Liver (tissue), 3 donors: Measurements from ENCODE around the gene NFIA.

Source experiments
- FOXA1 ChIP-seq: IDR thresholded peaks from 2 replicates; pipeline ENCODE4 v1.6.1; 2016; ENCODE audit warnings: antibody characterized with exemption
- GABPA ChIP-seq, 2 donors: IDR thresholded peaks in 1 of 2; conservative IDR thresholded peaks in 1 of 2; 2 replicates each; pipeline ENCODE4 v1.6.1; 2016; ENCODE audit warnings: antibody characterized with exemption in 2 of 2, mild to moderate bottlenecking in 1 of 2, moderate library complexity in 1 of 2
- JUND ChIP-seq, 2 donors: IDR thresholded peaks; 2 replicates each; pipeline ENCODE4 v1.6.1; 2016; ENCODE audit warnings: antibody characterized with exemption in 2 of 2
- RAD21 ChIP-seq, 2 donors: IDR thresholded peaks; 2 replicates each; pipeline ENCODE4 v1.6.1; 2016; ENCODE audit warnings: antibody characterized with exemption in 2 of 2, mild to moderate bottlenecking in 2 of 2
- RXRA ChIP-seq, 2 donors: IDR thresholded peaks; 2 replicates each; pipeline ENCODE4 v1.6.1; 2017 to 2018; ENCODE audit warnings: antibody characterized with exemption in 2 of 2, mild to moderate bottlenecking in 1 of 2
- SP1 ChIP-seq: IDR thresholded peaks from 2 replicates; pipeline ENCODE4 v1.6.1; 2018; ENCODE audit warnings: antibody characterized with exemption, mild to moderate bottlenecking
- TAF1 ChIP-seq: conservative IDR thresholded peaks from 2 replicates; pipeline ENCODE4 v1.6.1; 2016; ENCODE audit warnings: antibody characterized with exemption, mild to moderate bottlenecking
- TF ChIP-seq, protein P1 (sequence below): IDR thresholded peaks from 2 replicates; pipeline ENCODE4 v1.6.1; 2016; ENCODE audit warnings: antibody characterized with exemption
- TF ChIP-seq, protein P2 (sequence below): IDR thresholded peaks from 2 replicates; pipeline ENCODE4 v1.6.1; 2016; ENCODE audit warnings: antibody characterized with exemption, mild to moderate bottlenecking
- TF ChIP-seq, protein P3 (sequence below): fragments of 150-350 bp; IDR thresholded peaks from 2 replicates; pipeline ENCODE4 v1.5.1; 2017; ENCODE audit warnings: improper control_type of control experiment, low read depth, low read length; ENCODE audit not compliant: missing input control
- TF ChIP-seq, protein P4 (sequence below): IDR thresholded peaks from 2 replicates; pipeline ENCODE4 v1.6.1; 2016; ENCODE audit warnings: antibody characterized with exemption
- donor health status: healthy.
- donor health status: healthy.

DNA sequence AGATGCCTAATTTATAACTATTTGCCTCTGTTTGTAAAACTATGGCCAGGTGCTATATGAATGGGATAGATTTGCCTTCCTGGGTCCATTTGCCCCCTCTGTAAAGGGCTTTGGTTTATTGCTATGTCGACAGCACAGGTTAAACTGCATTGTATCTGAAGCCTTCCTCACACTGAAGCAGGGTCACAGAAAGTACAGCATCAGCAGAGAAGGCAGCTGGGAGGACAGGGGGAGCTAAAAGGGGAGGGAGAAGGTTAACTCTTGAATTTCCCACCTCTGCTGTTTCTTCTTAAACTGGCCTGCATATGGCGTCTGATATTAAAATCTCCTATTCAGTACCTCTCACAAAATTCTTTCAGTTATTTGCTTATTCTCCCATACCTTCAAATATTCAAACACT, 345.1 kb downstream of the NFIA start:
- TF ChIP-seq, protein P1, sequence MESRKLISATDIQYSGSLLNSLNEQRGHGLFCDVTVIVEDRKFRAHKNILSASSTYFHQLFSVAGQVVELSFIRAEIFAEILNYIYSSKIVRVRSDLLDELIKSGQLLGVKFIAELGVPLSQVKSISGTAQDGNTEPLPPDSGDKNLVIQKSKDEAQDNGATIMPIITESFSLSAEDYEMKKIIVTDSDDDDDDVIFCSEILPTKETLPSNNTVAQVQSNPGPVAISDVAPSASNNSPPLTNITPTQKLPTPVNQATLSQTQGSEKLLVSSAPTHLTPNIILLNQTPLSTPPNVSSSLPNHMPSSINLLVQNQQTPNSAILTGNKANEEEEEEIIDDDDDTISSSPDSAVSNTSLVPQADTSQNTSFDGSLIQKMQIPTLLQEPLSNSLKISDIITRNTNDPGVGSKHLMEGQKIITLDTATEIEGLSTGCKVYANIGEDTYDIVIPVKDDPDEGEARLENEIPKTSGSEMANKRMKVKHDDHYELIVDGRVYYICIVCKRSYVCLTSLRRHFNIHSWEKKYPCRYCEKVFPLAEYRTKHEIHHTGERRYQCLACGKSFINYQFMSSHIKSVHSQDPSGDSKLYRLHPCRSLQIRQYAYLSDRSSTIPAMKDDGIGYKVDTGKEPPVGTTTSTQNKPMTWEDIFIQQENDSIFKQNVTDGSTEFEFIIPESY = no peak
- TF ChIP-seq, protein P2, sequence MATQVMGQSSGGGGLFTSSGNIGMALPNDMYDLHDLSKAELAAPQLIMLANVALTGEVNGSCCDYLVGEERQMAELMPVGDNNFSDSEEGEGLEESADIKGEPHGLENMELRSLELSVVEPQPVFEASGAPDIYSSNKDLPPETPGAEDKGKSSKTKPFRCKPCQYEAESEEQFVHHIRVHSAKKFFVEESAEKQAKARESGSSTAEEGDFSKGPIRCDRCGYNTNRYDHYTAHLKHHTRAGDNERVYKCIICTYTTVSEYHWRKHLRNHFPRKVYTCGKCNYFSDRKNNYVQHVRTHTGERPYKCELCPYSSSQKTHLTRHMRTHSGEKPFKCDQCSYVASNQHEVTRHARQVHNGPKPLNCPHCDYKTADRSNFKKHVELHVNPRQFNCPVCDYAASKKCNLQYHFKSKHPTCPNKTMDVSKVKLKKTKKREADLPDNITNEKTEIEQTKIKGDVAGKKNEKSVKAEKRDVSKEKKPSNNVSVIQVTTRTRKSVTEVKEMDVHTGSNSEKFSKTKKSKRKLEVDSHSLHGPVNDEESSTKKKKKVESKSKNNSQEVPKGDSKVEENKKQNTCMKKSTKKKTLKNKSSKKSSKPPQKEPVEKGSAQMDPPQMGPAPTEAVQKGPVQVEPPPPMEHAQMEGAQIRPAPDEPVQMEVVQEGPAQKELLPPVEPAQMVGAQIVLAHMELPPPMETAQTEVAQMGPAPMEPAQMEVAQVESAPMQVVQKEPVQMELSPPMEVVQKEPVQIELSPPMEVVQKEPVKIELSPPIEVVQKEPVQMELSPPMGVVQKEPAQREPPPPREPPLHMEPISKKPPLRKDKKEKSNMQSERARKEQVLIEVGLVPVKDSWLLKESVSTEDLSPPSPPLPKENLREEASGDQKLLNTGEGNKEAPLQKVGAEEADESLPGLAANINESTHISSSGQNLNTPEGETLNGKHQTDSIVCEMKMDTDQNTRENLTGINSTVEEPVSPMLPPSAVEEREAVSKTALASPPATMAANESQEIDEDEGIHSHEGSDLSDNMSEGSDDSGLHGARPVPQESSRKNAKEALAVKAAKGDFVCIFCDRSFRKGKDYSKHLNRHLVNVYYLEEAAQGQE = no peak
- TF ChIP-seq, protein P3, sequence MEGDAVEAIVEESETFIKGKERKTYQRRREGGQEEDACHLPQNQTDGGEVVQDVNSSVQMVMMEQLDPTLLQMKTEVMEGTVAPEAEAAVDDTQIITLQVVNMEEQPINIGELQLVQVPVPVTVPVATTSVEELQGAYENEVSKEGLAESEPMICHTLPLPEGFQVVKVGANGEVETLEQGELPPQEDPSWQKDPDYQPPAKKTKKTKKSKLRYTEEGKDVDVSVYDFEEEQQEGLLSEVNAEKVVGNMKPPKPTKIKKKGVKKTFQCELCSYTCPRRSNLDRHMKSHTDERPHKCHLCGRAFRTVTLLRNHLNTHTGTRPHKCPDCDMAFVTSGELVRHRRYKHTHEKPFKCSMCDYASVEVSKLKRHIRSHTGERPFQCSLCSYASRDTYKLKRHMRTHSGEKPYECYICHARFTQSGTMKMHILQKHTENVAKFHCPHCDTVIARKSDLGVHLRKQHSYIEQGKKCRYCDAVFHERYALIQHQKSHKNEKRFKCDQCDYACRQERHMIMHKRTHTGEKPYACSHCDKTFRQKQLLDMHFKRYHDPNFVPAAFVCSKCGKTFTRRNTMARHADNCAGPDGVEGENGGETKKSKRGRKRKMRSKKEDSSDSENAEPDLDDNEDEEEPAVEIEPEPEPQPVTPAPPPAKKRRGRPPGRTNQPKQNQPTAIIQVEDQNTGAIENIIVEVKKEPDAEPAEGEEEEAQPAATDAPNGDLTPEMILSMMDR = no peak
- no peak for TF ChIP-seq GABPA (IDR thresholded peaks at IDR 0.05 in 1 of 2, conservative IDR thresholded peaks at IDR 0.05 in 1 of 2)
- TF ChIP-seq JUND (IDR thresholded peaks at IDR 0.05) = no peak
- no peak for TF ChIP-seq TAF1
- TF ChIP-seq RAD21 (IDR thresholded peaks at IDR 0.05) = no peak
- TF ChIP-seq, protein P4, sequence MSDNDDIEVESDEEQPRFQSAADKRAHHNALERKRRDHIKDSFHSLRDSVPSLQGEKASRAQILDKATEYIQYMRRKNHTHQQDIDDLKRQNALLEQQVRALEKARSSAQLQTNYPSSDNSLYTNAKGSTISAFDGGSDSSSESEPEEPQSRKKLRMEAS = no peak
- no peak for TF ChIP-seq SP1
- TF ChIP-seq FOXA1 = no peak
- TF ChIP-seq RXRA (IDR thresholded peaks at IDR 0.05) = no peak
